ENCODE results near the gene ATAT1. TPM values are rescaled to one million over a fixed set of nuclear protein-coding genes. Genes with fewer than 3 reads are reported as not detected.
A peak's percentile ranks its signal among the peaks of the same experiment; 100 is the strongest.

ATAT1 gene
- total RNA-seq, 1 experiment from 2014 or later = 13.1 TPM

DNA sequence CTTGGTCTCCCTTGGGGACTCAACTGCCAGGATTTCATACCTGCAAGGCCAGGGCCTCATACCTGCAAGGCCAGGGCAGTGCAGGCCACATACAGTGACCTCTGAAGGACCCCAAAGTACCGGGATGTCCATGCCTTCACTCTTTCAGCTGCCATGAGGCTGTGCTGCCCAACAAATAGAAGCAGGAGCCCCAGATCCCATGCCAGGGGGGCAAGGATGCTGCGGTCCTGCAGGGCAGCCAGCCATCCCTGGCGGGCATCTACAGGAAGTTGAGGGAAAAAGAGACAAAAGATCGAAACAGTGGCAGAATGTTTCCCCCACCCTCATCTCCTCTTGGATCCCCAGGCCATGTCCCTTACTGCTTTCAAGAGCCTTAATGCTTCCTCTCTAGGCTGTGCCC is 63.3 kb downstream of the ATAT1 start:
- Histone ChIP-seq H3K4me3 (ENCODE audit: insufficient read depth, low read depth, low read length) (peak overlapping the region; percentile 52), H3K36me3 (replicated peaks; ENCODE audit: control insufficient read depth, insufficient read depth, low read length) (no peaks in the 10 kb centered on the region), H3K27me3 (ENCODE audit: control insufficient read depth, insufficient read depth, low read length) (no peaks in the 10 kb centered on the region)
- DNase-seq = no peak

DNA sequence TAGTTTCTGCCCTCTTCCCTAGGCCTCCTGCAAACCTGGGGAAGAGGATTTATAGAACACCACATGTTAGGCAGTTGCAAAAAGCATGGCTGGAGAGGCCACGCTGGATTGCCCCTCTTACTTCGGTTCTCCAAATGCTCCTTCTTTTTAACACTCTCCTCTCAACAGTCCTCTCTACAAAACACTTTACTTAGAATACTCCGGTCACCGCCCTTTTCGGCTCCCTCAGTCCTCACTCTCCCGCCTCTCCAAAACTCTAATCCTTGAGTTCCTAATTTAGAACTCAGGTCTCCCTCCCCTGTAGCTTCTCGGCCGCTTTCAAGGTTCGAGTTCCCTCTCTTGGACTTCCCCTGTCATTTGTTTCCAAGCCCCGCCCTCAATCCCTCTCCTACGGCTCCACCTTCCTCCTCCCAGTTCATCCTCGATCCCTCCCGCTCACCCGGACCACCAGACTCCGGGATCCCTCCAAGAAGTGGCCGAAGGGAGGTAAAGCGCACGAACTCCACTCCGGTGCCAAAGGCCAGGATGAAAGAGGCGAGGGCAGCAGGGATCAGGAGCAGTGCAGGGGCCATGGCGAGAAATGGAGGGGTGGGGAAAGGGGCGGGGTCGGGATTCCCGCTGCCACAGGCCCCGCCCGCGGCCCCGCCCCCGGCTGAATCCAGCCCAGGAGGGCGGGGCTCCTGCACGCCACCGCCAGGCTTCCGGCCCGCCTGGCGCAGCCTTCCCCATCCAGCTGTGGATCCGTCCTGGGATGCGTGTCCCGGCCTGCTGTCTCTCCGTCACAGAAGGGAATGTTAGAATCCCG is 63.9 kb downstream of the ATAT1 start, which contains the start of gene NRM:
TSS of gene NRM (minus strand) at position 582 of the 805 bp plus-strand sequence. CDS start at position 572, 10 bp downstream.
- Histone ChIP-seq H3K4me3 (ENCODE audit: insufficient read depth, low read depth, low read length) (peak within 1 kb of the TSS; percentile 52), H3K36me3 (replicated peaks; ENCODE audit: control insufficient read depth, insufficient read depth, low read length) (no peaks in the 10 kb centered on the region), H3K27me3 (ENCODE audit: control insufficient read depth, insufficient read depth, low read length) (no peaks in the 10 kb centered on the region)
- peak; percentile 97 for DNase-seq

DNA sequence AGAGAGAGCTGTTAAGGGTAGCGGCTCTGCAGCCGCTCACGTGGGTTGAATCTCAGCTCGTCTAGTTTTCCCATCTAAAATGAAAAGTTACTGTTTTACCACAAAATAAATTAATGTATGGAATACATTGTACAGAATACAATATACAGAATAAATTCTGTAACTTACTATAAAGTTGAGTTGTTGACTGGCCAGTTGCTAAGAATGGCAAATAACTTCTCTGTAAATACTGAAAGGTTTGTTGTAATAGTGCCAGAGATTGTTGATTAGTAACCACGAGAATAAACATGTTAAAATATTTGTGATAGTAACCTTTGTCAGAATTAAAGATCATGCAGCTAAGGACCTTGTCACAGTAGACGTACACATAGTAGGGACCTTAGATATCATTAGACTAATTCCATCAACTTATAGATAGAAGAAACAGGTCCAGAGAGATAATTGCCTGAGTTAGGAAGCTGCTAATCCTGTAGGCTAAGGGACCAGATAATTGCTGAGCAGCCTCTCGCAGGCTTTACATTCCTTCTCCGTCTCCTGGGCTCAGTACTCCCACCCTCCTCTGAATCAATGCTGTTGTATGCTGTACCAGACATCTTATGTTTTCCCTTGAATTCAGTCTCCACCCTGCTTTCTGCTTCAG is 64.7 kb downstream of the ATAT1 start:
- Histone ChIP-seq H3K27me3 (ENCODE audit: control insufficient read depth, insufficient read depth, low read length) (no peaks in the 10 kb centered on the region), H3K36me3 (replicated peaks; ENCODE audit: control insufficient read depth, insufficient read depth, low read length) (no peaks in the 10 kb centered on the region), H3K4me3 (ENCODE audit: insufficient read depth, low read depth, low read length) (peak overlapping the region; percentile 52)
- peak; percentile 64 for DNase-seq

Other genes starting within 250 kb of the ATAT1 start
- 45.8 and 61.9 TPM in 2 replicates for gene HLA-E, start 137.4 kb upstream of the ATAT1 start, total RNA-seq (2014; rRNA removed; shearing (Covaris generic))
- gene GNL1, start 70.4 kb upstream of the ATAT1 start, total RNA-seq (2014; rRNA removed; shearing (Covaris generic)) = 59.0 and 78.4 TPM in 2 replicates
- gene PRR3, start 69.6 kb upstream of the ATAT1 start, total RNA-seq (2014; rRNA removed; shearing (Covaris generic)) = 14.3 and 14.7 TPM in 2 replicates
- 52.1 and 55.7 TPM in 2 replicates for gene ABCF1, start 55.4 kb upstream of the ATAT1 start, total RNA-seq (2014; rRNA removed; shearing (Covaris generic))
- gene PPP1R10, start 9.6 kb upstream of the ATAT1 start, total RNA-seq (2014; rRNA removed; shearing (Covaris generic)) = 47.3 and 62.3 TPM in 2 replicates
- gene MRPS18B, start 9.0 kb upstream of the ATAT1 start, total RNA-seq (2014; rRNA removed; shearing (Covaris generic)) = 112 and 121 TPM in 2 replicates
- 15.4 and 16.9 TPM in 2 replicates for gene C6orf136, start 20.3 kb downstream of the ATAT1 start, total RNA-seq (2014; rRNA removed; shearing (Covaris generic))
- gene DHX16, start 46.1 kb downstream of the ATAT1 start, total RNA-seq (2014; rRNA removed; shearing (Covaris generic)) = 39.2 and 45.3 TPM in 2 replicates
- gene PPP1R18, start 59.8 kb downstream of the ATAT1 start, total RNA-seq (2014; rRNA removed; shearing (Covaris generic)) = 48.2 and 55.7 TPM in 2 replicates
- gene NRM, start 64.1 kb downstream of the ATAT1 start, total RNA-seq (2014; rRNA removed; shearing (Covaris generic)) = 20.7 and 23.8 TPM in 2 replicates
- gene MDC1, start 90.4 kb downstream of the ATAT1 start, total RNA-seq (2014; rRNA removed; shearing (Covaris generic)) = 25.5 and 29.1 TPM in 2 replicates
- 1,911 and 2,101 TPM in 2 replicates for gene TUBB, start 93.5 kb downstream of the ATAT1 start, total RNA-seq (2014; rRNA removed; shearing (Covaris generic))
- 140 and 152 TPM in 2 replicates for gene FLOT1, start 115.8 kb downstream of the ATAT1 start, total RNA-seq (2014; rRNA removed; shearing (Covaris generic))
- 116 and 141 TPM in 2 replicates for gene IER3, start 117.7 kb downstream of the ATAT1 start, total RNA-seq (2014; rRNA removed; shearing (Covaris generic))

All from H7 (cell line).